Measurements from ENCODE around the gene SIM1. TPM values are rescaled to one million over a fixed set of nuclear protein-coding genes. Genes with fewer than 3 reads are reported as not detected.

Gene SIM1
- total and polyA plus RNA-seq, 2 of the 8 experiments (the other 6 are each of a cell fraction or from before 2014, with no cell fraction given), result 0.02 to 0.39 TPM

- no peak overlapping the region for H3K4ac ChIP-seq (replicated peaks; ENCODE audit: insufficient read length, low read depth, low read length)
- no peak overlapping the region for H4K91ac ChIP-seq (replicated peaks; ENCODE audit: insufficient read length, low read length)
- no peak overlapping the region for H3K27ac ChIP-seq (ENCODE audit: low read depth, low read length)
- peaks cover 0 to 5% (median 1%) of the 10 kb centered on the region in 4 experiments; a peak in 2 of 7 replicates for H3K4me1 ChIP-seq (replicated peaks in 1 of 4; ENCODE audit: control insufficient read depth in 3 of 4, insufficient read depth in 4 of 4, low read length in 3 of 4)
- no peak overlapping the region for H3K18ac ChIP-seq (ENCODE audit: extremely low read depth, low read length)
- no peaks in the 10 kb centered on the region for H3K9me3 ChIP-seq (ENCODE audit: insufficient read depth in 2 of 2, low read depth in 1 of 2, low read length in 1 of 2)
- 82% methylated on average over 2 of the region's 2 CpGs; no CpG with 5 or more reads in 1 of the 2 experiments for WGBS, 2 experiments (ENCODE audit: extremely low coverage in 1 of 2, insufficient coverage in 1 of 2, insufficient read length in 1 of 2, insufficient replicate concordance in 2 of 2, low coverage in 1 of 2, low lambda C conversion rate in 2 of 2, missing lambda C conversion rate in 1 of 2)
- H3K23ac ChIP-seq (ENCODE audit: insufficient read length), result no peak overlapping the region
- no peaks in the 10 kb centered on the region for H3K79me1 ChIP-seq (ENCODE audit: low read depth, low read length)
- no peak overlapping the region for H3K9ac ChIP-seq (replicated peaks in 1 of 4; ENCODE audit: extremely low read depth in 1 of 4, low read depth in 3 of 4, low read length in 3 of 4)
- H2AFZ ChIP-seq (ENCODE audit: low read length), result no peak overlapping the region
- H3K79me2 ChIP-seq (ENCODE audit: control insufficient read depth in 1 of 2, insufficient read depth in 2 of 2, low read length in 2 of 2), result no peaks in the 10 kb centered on the region
- H3K4me3 ChIP-seq (ENCODE audit: extremely low read depth in 1 of 4, insufficient read depth in 2 of 4, low read depth in 3 of 4, low read length in 4 of 4), result no peak overlapping the region
- H3K36me3 ChIP-seq (ENCODE audit: control insufficient read depth in 2 of 4, insufficient read depth in 4 of 4, low read length in 3 of 4), result no peaks in the 10 kb centered on the region
- no peak overlapping the region for H2BK20ac ChIP-seq (ENCODE audit: low read length)
- no peak overlapping the region for H4K8ac ChIP-seq (ENCODE audit: extremely low read depth, insufficient read depth, low read length)
- H3K27me3 ChIP-seq (replicated peaks in 1 of 4; ENCODE audit: control insufficient read depth in 3 of 4, extremely low read depth in 1 of 4, insufficient read depth in 3 of 4, low read length in 3 of 4), result no peaks in the 10 kb centered on the region
- H3K23me2 ChIP-seq (ENCODE audit: low read depth, low read length), result no peaks in the 10 kb centered on the region; the same call in 1 of the 2 replicates
- no peak overlapping the region for H2BK5ac ChIP-seq (ENCODE audit: low read depth, low read length)
- H4K5ac ChIP-seq (ENCODE audit: insufficient read length, low read depth, low read length), result no peak overlapping the region
- H2BK120ac ChIP-seq (replicated peaks; ENCODE audit: low read depth, low read length), result no peak overlapping the region
- ChIA-PET POLR2A (ENCODE audit: partially characterized antibody) (no interaction called here), CTCF (ENCODE audit: partially characterized antibody) (interaction anchor here (0.6 to 0.7 kb wide), 2 partner anchors 239 to 391 kb away, joined by 3 read pairs; no protein-coding TSS in a partner anchor)
- H2AK5ac ChIP-seq (ENCODE audit: low read depth, low read length), result no peak overlapping the region
- no peak overlapping the region for H3K14ac ChIP-seq (ENCODE audit: insufficient read length)
- H2BK15ac ChIP-seq (ENCODE audit: low read length), result no peak overlapping the region
- no peak overlapping the region for H3K56ac ChIP-seq (replicated peaks; ENCODE audit: insufficient read length, low read depth, low read length)
- DNase-seq (ENCODE audit: low read depth in 1 of 2, low spot score in 2 of 2) (no peak), FAIRE-seq (no peak)
- no peak overlapping the region for H2BK12ac ChIP-seq (ENCODE audit: low read depth, low read length)
- no peak overlapping the region for H3K4me2 ChIP-seq (ENCODE audit: insufficient read depth in 1 of 2, low read depth in 2 of 2, low read length in 2 of 2)
- no peaks in the 10 kb centered on the region for H4K20me1 ChIP-seq (replicated peaks in 1 of 2; ENCODE audit: control insufficient read depth in 1 of 2, insufficient read depth in 2 of 2, low read length in 2 of 2)
- TF ChIP-seq, protein P1, sequence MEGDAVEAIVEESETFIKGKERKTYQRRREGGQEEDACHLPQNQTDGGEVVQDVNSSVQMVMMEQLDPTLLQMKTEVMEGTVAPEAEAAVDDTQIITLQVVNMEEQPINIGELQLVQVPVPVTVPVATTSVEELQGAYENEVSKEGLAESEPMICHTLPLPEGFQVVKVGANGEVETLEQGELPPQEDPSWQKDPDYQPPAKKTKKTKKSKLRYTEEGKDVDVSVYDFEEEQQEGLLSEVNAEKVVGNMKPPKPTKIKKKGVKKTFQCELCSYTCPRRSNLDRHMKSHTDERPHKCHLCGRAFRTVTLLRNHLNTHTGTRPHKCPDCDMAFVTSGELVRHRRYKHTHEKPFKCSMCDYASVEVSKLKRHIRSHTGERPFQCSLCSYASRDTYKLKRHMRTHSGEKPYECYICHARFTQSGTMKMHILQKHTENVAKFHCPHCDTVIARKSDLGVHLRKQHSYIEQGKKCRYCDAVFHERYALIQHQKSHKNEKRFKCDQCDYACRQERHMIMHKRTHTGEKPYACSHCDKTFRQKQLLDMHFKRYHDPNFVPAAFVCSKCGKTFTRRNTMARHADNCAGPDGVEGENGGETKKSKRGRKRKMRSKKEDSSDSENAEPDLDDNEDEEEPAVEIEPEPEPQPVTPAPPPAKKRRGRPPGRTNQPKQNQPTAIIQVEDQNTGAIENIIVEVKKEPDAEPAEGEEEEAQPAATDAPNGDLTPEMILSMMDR (IDR thresholded peaks at IDR 0.05; ENCODE audit: control extremely low read depth in 1 of 3, insufficient read depth in 1 of 3, low read depth in 1 of 3, low read length in 3 of 3), result no peak
- TF ChIP-seq SUZ12 (IDR thresholded peaks at IDR 0.05; ENCODE audit: low read length), result no peak
- no peak for TF ChIP-seq CEBPB (IDR thresholded peaks at IDR 0.05; ENCODE audit: low read depth, low read length)
- TF ChIP-seq, protein P2, sequence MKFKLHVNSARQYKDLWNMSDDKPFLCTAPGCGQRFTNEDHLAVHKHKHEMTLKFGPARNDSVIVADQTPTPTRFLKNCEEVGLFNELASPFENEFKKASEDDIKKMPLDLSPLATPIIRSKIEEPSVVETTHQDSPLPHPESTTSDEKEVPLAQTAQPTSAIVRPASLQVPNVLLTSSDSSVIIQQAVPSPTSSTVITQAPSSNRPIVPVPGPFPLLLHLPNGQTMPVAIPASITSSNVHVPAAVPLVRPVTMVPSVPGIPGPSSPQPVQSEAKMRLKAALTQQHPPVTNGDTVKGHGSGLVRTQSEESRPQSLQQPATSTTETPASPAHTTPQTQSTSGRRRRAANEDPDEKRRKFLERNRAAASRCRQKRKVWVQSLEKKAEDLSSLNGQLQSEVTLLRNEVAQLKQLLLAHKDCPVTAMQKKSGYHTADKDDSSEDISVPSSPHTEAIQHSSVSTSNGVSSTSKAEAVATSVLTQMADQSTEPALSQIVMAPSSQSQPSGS (IDR thresholded peaks at IDR 0.05; ENCODE audit: low read length), result no peak
- TF ChIP-seq, protein P3, sequence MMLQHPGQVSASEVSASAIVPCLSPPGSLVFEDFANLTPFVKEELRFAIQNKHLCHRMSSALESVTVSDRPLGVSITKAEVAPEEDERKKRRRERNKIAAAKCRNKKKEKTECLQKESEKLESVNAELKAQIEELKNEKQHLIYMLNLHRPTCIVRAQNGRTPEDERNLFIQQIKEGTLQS (IDR thresholded peaks at IDR 0.05; ENCODE audit: insufficient read depth, low read depth, low read length), result no peak
- TF ChIP-seq HDAC6 (IDR thresholded peaks at IDR 0.05; ENCODE audit: low read depth, low read length), result no peak
- no peak for TF ChIP-seq SIRT6 (IDR thresholded peaks at IDR 0.05; ENCODE audit: low read length)
- TF ChIP-seq KDM1A (IDR thresholded peaks at IDR 0.05; ENCODE audit: borderline replicate concordance, low read length), result no peak
- TF ChIP-seq EGR1 (IDR thresholded peaks at IDR 0.05; ENCODE audit: borderline replicate concordance, low read depth, low read length), result no peak
Measured at GRCh38 chr6:100346203-100346602, 118.5 kb downstream of the SIM1 start.
